Measurements from ENCODE around the gene SPTAN1. TPM values are rescaled to one million over a fixed set of nuclear protein-coding genes. Genes with fewer than 3 reads are reported as not detected.

SPTAN1 gene
- total RNA-seq = 372 and 467 TPM in 2 replicates

DNA sequence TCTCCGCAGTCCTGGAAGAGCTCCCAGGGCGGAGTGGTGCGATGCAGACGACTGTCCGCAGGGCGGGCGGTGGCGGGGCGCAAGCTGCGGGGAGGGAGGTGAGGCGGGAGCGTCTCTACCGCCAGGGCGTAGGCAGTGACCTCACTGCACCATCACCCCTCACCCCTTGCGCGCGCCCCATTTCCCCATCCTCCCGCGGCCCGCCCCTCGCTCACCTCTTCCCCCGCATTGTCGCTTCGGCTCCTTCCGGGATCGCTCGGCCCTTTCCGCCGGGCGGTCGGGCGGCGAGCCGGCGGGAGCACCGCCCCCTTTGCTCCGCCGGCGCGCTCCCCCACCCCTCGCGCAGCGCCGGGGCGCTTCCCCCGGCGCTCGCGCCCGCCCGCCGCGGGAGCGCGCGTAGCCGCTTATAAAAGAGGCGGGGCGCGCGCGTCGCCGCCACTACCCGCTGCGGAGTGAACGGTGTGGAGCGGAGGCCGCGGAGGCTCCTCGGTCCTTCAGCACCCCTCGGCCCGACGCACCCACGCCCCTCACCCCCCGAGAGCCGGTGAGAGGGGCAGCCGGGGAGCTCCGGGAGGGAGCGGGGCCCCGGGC, at the start of gene SPTAN1:
Gene SPTAN1 (plus strand): TSS at position 435 of the 591 bp plus-strand sequence. CDS start 14,154 bp downstream, outside the sequence.

DNA sequence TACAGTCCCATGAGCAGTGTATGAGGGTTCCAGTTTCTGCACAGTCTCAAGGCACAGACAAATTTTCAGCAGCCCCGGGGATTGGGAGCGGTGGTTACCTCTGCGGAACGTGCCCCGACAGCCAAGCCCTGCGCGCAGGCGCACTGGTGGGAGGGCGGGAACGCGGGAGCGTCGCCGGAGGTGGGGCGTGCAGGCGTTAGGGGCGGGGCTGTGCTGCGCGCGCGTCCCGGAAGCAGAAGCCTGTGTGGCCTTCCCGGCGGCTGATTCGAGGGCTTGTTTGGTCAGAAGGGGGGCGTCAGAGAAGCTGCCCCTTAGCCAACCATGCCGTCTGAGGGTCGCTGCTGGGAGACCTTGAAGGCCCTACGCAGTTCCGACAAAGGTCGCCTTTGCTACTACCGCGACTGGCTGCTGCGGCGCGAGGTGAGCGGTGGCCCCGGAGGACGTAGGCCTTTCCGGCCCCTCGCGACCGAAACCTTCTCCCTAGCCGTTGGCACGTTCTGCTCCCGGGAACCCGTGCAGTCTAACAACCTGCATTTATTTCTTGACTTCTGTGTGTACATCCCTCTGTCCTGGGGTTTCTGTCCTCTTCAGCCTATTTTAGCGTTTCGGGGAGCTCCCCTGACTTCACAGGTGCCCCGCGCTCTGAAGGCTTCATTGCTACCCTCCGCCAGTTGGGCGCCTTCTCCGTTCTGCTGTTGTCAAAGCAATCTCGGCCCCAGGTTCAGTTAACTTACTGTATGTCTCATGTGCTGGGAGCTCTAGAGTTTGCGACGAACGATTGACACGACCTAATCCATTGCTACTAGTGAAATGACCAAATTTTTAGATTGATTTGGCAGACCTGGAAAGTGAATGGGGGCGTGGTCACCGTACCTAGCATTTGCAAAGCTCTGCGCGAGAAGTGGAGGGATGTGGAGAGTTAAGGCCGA, 47.6 kb upstream of the SPTAN1 start, which contains the start of gene GLE1:
Gene GLE1 (plus strand): TSS at position 235 of the 929 bp plus-strand sequence. CDS start 87 bp downstream, at position 322.

DNA sequence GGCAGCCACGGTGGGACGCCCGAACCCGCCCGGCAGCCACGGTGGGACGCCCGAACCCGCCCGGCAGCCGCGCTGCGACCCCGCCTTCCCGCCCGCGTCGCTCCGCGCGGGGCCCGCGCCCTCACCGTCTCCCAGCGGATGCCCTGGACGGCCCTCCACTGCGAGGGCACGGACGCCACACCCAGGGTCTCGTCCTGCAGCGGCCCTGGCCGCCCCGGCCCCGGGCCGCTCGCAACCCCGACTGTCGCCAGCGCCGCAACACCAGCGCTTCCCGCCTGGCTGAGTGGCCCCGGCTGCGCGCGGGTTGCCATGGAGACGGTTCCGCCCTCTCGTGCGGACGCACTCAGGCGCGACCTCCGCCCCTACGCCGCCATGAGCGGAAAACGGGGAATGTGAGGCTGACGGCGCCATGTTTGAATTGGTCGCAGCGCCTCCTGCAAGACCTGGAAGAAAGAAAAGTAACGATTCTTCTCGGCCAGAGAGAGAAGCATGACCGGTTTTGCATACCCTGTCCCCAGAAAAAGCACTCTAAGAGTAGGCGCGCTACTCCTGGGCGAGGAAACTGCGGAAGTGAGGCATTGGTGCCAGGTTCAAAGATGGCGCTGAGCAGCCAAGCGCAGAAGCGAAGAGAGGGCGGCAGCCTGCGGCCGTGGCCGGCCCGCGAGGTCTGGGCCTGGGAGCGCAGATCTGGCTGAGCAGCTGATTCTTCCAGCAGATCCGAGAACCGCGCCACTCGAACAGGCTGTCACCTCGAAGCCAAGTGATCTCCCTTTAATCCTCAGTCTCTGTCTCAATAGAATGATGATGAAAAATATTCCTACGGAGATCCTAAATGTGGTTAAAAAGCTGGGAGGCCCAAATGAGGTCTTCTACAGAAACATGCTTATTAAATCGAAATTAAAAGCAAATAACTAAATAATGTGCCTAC, 104.3 kb downstream of the SPTAN1 start, which contains the start of gene DYNC2I2:
Gene DYNC2I2 (minus strand): TSS at position 432 of the 928 bp plus-strand sequence. CDS start 121 bp downstream, at position 311.

Small RNAs within 50 kb of the gene (small RNA-seq; reads per million reads assigned to genes)
- not detected for gene RNU7-171P

Other genes with a start within 250 kb of the SPTAN1 start
- gene TRUB2, start 230.1 kb upstream of the SPTAN1 start, total RNA-seq = 20.7 and 23.3 TPM in 2 replicates
- 31.1 and 36.1 TPM in 2 replicates for gene COQ4, start 229.7 kb upstream of the SPTAN1 start, total RNA-seq
- gene SLC27A4, start 212.1 kb upstream of the SPTAN1 start, total RNA-seq = 29.3 and 33.7 TPM in 2 replicates
- gene URM1, start 181.2 kb upstream of the SPTAN1 start, total RNA-seq = 54.8 and 55.3 TPM in 2 replicates
- gene CERCAM, start 131.7 kb upstream of the SPTAN1 start, total RNA-seq = 20.7 and 22.5 TPM in 2 replicates
- gene ODF2, start 96.6 kb upstream of the SPTAN1 start, total RNA-seq = 41.6 and 44.8 TPM in 2 replicates
- gene GLE1, start 47.9 kb upstream of the SPTAN1 start, total RNA-seq = 27.4 and 34.9 TPM in 2 replicates
- gene DYNC2I2, start 104.3 kb downstream of the SPTAN1 start, total RNA-seq = 57.2 and 67.6 TPM in 2 replicates
- 676 and 721 TPM in 2 replicates for gene SET, start 136.6 kb downstream of the SPTAN1 start, total RNA-seq
- gene PKN3, start 149.9 kb downstream of the SPTAN1 start, total RNA-seq = 20.6 and 31.9 TPM in 2 replicates
- 21.4 and 27.4 TPM in 2 replicates for gene ZDHHC12, start 171.5 kb downstream of the SPTAN1 start, total RNA-seq
- gene ZER1, start 219.3 kb downstream of the SPTAN1 start, total RNA-seq = 13.0 and 16.4 TPM in 2 replicates
- gene TBC1D13, start 234.7 kb downstream of the SPTAN1 start, total RNA-seq = 20.5 and 22.1 TPM in 2 replicates

All from thoracic aorta endothelial cell (primary cell).